Ectodermal cell (in vitro differentiated cells): ENCODE data around the gene ZDHHC15. TPM values are rescaled to one million over a fixed set of nuclear protein-coding genes. Genes with fewer than 3 reads are reported as not detected.
"Not testable (repeated sequence)": the region's sequence is repeated elsewhere in the genome, so short reads cannot be mapped to it uniquely, and the experiment has no call there.

Experiments
- H3K27ac ChIP-seq: 2 replicates; pipeline ENCODE4 v1.7.0; 2013; ENCODE audit warnings: mild to moderate bottlenecking, low read depth, low read length; ENCODE audit not compliant: insufficient read depth, poor library complexity, severe bottlenecking
- H3K27me3 ChIP-seq: 2 replicates; pipeline ENCODE4 v1.7.0; 2013; ENCODE audit warnings: mild to moderate bottlenecking, low read length; ENCODE audit not compliant: insufficient read depth, control insufficient read depth, poor library complexity, severe bottlenecking
- H3K36me3 ChIP-seq: one replicate; pipeline ENCODE4 v1.7.0; 2013; ENCODE audit warnings: low read length; ENCODE audit not compliant: control insufficient read depth, insufficient read depth
- H3K4me1 ChIP-seq: one replicate; pipeline ENCODE4 v1.7.0; 2013; ENCODE audit warnings: low read length; ENCODE audit not compliant: control insufficient read depth, insufficient read depth
- H3K4me3 ChIP-seq: 2 replicates; pipeline ENCODE4 v1.7.0; 2013; ENCODE audit warnings: low read depth, low read length, control low read depth; ENCODE audit not compliant: insufficient read depth
- H3K9me3 ChIP-seq: 2 replicates; pipeline ENCODE4 v1.7.0; 2013; ENCODE audit warnings: mild to moderate bottlenecking, low read length, moderate library complexity; ENCODE audit not compliant: control insufficient read depth
- WGBS, 2 experiments: methylation state at CpG; one replicate each; pipeline ENCODE4 v1.1.7; 2013; ENCODE audit warnings: missing lambda C conversion rate in 2 of 2; 5-methylcytosine and 5-hydroxymethylcytosine counted together
- polyA plus RNA-seq, 4 experiments: library from polyadenylated mRNA; stranded (reverse); fragments of 50-300 nt; gene quantifications; one replicate each; pipeline ENCODE4 v1.2.3, GENCODE V29; 2013

Gene ZDHHC15, protein sequence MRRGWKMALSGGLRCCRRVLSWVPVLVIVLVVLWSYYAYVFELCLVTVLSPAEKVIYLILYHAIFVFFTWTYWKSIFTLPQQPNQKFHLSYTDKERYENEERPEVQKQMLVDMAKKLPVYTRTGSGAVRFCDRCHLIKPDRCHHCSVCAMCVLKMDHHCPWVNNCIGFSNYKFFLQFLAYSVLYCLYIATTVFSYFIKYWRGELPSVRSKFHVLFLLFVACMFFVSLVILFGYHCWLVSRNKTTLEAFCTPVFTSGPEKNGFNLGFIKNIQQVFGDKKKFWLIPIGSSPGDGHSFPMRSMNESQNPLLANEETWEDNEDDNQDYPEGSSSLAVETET
- polyA plus RNA-seq (2013, experiment 1 of 4) = 6.0 TPM
- polyA plus RNA-seq (2013, experiment 2 of 4) = 7.6 TPM
- polyA plus RNA-seq (2013, experiment 3 of 4) = 5.6 TPM
- polyA plus RNA-seq (2013, experiment 4 of 4) = 6.7 TPM

DNA sequence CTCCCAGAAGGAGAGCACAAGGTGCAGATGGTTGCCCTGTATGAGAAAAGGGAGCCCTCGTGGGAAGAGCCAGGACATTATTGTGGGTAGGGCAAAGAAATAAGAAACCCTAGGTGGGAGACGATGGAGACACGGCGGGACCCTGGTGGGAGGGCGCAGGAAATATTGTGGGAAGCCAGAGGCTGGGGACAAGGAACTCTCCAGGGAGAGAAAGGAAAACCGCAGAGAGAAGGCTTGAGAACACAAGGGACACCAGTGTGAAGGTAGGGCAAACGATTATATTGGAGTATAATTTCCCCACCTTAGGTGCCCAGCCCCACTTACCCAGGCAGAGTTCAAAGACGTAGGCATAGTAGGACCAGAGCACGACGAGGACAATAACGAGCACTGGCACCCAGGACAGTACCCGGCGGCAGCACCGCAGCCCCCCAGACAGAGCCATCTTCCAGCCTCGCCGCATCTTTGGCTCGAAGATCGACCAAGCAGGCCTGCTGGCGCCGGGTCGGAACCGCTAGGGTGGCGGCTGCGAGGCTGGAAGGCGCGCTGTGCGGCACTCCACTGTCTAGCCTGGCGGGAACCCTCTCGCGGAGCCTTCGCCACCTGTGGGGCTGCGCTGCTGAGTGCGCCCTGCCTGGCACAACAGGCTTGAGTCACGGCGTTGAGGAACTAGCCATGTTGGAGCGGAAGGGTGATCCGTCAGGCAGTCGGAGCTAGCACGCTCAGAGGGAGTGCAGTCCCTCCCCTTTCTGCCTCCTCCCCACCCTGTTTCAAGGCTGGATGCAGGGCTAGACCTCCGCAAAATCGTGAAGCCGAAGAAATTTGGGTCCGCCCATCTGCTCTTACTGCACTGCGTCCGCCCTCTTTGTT is at the start of gene ZDHHC15:
Gene ZDHHC15 (minus strand): TSS at position 473 of the 867 bp plus-strand sequence. CDS start 13 bp downstream, at position 460.
- WGBS, 2 experiments = 0 to 1% methylated on average over 45 of the region's 45 CpGs
- peak within 1 kb of the TSS; percentile 2 for H3K27ac ChIP-seq
- no peaks in the 10 kb centered on the region for H3K9me3 ChIP-seq

DNA sequence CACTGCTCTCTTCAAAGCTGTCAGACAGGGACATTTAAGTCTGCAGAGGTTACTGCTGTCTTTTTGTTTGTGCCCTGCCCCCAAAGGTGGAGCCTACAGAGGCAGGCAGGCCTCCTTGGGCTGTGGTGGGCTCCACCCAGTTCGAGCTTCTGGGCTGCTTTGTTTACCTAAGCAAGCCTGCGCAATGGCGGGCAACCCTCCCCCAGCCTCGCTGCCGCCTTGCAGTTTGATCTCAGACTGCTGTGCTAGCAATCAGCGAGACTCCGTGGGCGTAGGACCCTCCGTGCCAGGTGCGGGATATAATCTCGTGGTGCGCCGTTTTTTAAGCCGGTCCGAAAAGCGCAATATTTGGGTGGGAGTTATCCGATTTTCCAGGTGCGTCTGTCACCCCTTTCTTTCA is 37.7 kb upstream of the ZDHHC15 start:
- 95% methylated on average over 17 to 18 of the region's 18 CpGs for WGBS, 2 experiments
- not testable (repeated sequence) for H3K9me3 ChIP-seq, H3K27me3 ChIP-seq, H3K36me3 ChIP-seq, H3K4me3 ChIP-seq, H3K27ac ChIP-seq, H3K4me1 ChIP-seq

More for the DNA sequence above, at the start of gene ZDHHC15:
- Histone ChIP-seq H3K27me3 (no peaks in the 10 kb centered on the region), H3K4me3 (peak within 1 kb of the TSS; percentile 62), H3K36me3 (no peaks in the 10 kb centered on the region), H3K4me1 (no peaks in the 10 kb centered on the region)

DNA sequence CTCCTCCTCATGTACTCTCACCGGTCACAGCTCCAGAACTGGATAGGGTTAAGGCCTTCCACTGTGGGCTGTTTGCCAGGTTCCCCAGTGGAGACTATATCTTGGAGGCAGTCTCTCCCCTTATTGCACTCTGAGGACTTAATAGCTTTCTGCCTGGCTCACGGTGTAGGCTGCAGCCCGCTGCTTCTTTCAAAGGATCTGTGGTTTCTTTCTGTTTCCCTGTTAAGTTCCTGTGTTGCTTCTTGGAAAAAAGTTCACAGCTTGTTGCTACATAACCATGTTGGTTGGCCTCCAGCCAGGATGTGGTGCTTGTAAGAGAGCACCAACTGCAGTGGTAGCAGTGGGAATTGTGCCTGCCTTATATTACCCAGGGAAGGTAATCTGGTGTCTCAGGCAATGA is 24.9 kb upstream of the ZDHHC15 start:
- no peaks in the 10 kb centered on the region for H3K4me1 ChIP-seq
- 82 to 91% methylated on average over 3 of the region's 3 CpGs for WGBS, 2 experiments
- no peaks in the 10 kb centered on the region for H3K27me3 ChIP-seq
- no peak overlapping the region for H3K4me3 ChIP-seq
- H3K27ac ChIP-seq = no peak overlapping the region
- H3K9me3 ChIP-seq = no peaks in the 10 kb centered on the region
- H3K36me3 ChIP-seq = no peaks in the 10 kb centered on the region

DNA sequence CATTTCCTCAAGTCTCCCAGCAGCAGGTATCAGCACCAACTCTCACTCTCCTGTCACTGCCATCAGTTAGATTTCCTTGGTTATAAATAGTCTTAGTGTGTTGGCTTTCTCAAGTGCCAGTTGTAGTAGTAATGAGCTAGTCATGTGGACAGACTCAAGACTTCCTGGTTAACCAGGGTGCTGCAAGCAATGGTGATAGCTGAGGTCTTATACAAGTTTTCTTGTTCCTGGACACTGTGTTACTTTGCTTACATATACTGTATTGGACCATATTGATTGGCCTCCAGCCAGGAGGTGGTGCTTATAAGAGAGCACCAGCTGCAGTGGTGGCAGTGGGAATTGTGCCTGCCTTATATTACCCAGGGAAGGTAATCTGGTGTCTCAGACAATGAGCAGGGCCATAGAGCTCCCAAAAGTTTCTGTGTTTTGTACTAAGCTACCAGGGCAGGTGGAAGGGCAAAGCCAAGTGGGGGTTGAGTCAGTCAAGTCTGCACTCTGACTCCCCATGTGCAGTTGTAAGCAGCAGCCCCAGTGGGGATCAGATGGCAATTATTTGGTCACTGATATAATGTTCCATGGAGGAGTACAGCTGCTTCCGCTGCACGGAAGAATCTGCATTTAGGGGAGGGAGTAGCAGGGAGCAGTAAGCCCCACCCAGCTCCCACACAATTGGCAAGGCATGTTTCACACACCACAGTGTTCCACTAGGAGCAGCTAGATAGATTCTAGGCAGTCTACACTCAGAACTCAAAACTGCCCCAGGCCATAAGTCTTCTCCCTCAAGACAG is 24.1 kb upstream of the ZDHHC15 start:
- no peak overlapping the region for H3K27ac ChIP-seq
- no peaks in the 10 kb centered on the region for H3K9me3 ChIP-seq
- WGBS, 2 experiments = 89 to 90% methylated on average over 2 of the region's 2 CpGs

DNA sequence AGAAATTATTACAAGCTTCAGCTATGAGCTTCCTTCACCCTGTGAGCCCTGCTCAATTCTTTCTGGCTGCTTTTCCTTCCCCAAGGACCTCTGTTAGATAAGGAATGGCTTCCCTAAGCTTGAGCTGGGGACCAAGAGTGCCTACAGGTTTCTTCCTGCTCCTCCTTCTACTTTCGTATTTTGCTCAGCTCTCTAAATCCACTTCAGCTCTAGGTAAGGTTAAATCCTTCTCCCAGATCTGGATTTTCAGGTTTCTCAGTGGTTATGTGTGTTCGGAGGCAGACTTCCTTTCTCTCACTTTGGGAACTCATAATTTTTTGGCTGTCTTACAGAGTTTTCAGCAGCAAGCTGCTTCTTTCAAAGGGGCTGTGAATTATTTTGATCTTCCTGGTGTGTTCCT is 21.9 kb upstream of the ZDHHC15 start:
- H3K36me3 ChIP-seq = no peaks in the 10 kb centered on the region

More for the DNA sequence above, 24.1 kb upstream of the ZDHHC15 start:
- no peak overlapping the region for H3K4me3 ChIP-seq
- H3K27me3 ChIP-seq = no peaks in the 10 kb centered on the region
- H3K36me3 ChIP-seq = no peaks in the 10 kb centered on the region
- no peaks in the 10 kb centered on the region for H3K4me1 ChIP-seq

DNA sequence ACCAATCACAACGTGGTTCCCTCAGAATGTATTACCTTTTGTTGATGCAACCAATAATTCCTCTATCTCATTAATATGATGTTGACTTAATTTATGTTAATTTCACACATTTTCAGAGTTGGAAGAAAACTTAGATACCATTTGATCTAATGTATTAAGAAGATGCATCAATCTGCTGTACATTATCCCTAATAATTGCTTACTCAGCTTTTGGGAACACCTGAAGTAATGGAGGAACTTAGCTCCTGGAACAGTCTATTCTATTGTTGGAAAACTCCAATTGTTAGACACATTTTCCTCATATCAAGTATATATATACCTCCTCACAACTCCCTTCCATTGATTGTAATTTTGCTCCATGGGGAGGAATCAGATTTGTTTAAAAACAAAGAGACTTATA is 38.9 kb downstream of the ZDHHC15 start:
- 100% methylated on average over 1 of the region's 1 CpG; no CpG with 5 or more reads in 1 of the 2 experiments for WGBS, 2 experiments

More for the DNA sequence above, 21.9 kb upstream of the ZDHHC15 start:
- no peak overlapping the region for H3K4me3 ChIP-seq
- H3K27ac ChIP-seq = no peak overlapping the region
- H3K27me3 ChIP-seq = no peaks in the 10 kb centered on the region
- 97% methylated on average over 2 of the region's 2 CpGs; no CpG with 5 or more reads in 1 of the 2 experiments for WGBS, 2 experiments
- no peaks in the 10 kb centered on the region for H3K9me3 ChIP-seq
- no peaks in the 10 kb centered on the region for H3K4me1 ChIP-seq

DNA sequence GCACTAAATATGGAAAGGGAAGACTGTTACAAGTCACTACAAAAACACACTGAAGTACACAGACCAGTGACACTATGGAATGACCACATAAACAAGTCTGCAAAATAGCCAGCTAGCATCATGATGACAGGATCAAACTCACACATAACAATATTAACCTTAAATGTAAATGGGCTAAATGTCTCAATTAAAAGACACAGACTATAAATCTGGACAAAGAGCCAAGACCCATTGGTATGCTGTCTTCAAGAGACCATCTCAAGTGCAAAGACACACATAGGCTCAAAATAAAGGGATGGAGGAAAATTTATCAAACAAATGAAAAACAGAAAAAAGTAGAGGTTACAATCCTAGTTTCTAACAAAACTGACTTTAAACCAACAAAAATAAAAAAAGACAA is 61.1 kb downstream of the ZDHHC15 start:
- not testable (repeated sequence) for H3K27me3 ChIP-seq

More for the DNA sequence above, 38.9 kb downstream of the ZDHHC15 start:
- Histone ChIP-seq H3K36me3 (no peaks in the 10 kb centered on the region), H3K27me3 (no peaks in the 10 kb centered on the region), H3K4me1 (no peaks in the 10 kb centered on the region), H3K9me3 (no peaks in the 10 kb centered on the region), H3K27ac (no peak overlapping the region), H3K4me3 (no peak overlapping the region)

DNA sequence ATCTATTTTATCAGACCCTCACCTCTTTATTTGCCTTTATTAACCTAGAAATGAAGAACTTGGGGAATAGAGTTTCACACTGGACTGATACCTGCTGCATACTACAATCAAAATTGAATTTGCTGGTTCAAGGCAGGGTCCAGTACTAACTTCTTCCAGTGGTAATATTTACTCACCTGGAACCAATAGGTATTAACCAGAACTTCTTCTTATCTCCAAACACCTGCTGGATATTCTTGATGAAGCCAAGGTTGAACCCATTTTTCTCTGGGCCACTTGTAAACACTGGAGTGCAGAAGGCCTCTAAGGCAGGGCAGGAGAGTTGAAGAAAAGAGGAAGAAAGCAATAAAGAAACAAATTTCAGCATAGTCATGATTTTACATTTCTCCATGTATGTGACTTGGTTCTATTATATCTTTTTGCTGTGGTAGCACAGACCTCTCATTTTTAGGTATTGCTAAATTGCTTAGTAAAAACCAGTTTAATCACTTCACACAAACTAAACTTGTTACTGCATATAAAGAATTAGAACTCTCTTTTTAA is 101.1 kb downstream of the ZDHHC15 start:
- no peak overlapping the region for H3K27ac ChIP-seq
- no peak overlapping the region for H3K4me3 ChIP-seq
- H3K9me3 ChIP-seq = no peaks in the 10 kb centered on the region
- no peaks in the 10 kb centered on the region for H3K27me3 ChIP-seq
- no peaks in the 10 kb centered on the region for H3K4me1 ChIP-seq
- no peaks in the 10 kb centered on the region for H3K36me3 ChIP-seq

More for the DNA sequence above, 61.1 kb downstream of the ZDHHC15 start:
- not testable (repeated sequence) for H3K4me1 ChIP-seq, H3K9me3 ChIP-seq, H3K36me3 ChIP-seq, H3K27ac ChIP-seq, H3K4me3 ChIP-seq

DNA sequence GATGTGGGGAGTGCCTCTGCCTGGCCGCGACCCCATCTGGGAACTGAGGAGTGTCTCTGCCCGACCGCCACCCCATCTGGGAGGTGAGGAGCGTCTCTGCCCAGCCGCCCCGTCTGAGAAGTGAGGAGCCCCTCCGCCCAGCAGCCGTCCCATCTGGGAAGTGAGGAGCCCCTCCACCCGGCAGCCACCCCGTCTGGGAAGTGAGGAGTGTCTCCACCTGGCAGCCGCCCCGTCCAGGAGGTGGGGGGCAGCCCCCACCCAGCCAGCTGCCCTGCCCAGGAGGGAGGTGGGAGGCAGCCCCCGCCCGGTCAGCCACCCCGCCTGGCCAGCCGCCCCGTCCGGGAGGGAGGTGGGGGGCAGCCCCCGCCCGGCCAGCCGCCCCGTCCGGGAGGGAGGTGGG is 115.7 kb downstream of the ZDHHC15 start:
- not testable (repeated sequence) for H3K27me3 ChIP-seq, H3K9me3 ChIP-seq, H3K4me3 ChIP-seq, H3K27ac ChIP-seq, H3K36me3 ChIP-seq, H3K4me1 ChIP-seq
- WGBS, 2 experiments = 96 to 98% methylated on average over 19 to 24 of the region's 24 CpGs
